Epidermal melanocyte (primary cell): ENCODE measurements around the gene HNRNPC.
A peak's percentile ranks its signal among the peaks of the same experiment; 100 is the strongest.
"Not testable (repeated sequence)": the region's sequence is repeated elsewhere in the genome, so short reads cannot be mapped to it uniquely, and the experiment has no call there.

Source experiments
- DNase-seq: peaks from one replicate; pipeline ENCODE4 v3.0.0; 2011; ENCODE audit warnings: low spot score; ENCODE audit not compliant: insufficient read length

HNRNPC gene

DNA sequence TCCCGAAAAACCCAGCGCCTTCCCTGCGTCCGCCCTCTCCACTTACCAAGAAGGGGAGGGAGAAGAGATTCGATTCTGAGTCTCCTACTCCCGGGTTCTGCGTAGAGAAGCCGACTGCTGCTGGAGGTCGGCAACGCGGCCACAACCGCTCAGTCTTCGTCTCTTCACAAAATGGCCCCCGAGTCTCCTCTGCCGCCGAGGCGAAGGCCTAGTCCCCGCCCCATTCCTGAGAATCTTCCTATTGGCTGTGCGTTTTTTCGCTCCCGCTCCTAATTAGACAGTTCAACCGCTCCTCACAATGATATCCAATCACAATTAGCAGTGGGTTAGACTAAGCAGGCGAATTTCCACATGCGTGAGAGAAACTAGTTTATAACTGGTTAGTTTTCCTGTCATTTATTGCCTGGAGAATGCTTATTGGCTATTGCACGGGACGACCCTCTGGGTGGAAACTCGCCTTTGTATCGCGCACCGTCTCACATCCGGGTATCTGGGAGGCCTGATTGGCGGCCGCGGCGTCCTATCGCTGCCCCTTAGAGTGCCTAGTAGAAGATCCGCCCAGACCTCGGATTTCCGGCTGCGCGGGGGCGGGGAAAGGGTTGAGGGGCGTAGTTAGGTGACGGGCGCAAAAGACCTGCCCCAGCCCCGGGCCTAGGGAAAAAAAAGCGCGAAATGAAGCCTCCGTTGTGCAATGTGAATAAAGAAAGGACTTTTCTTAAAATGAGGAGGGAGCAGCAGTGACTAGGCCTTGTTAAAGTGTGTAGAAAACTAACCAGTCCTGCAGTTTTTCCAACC, at the start of gene HNRNPC:
Gene HNRNPC (minus strand): TSS at position 191 of the 795 bp plus-strand sequence. CDS start 35,249 bp downstream, outside the sequence.
- peak; percentile 91 for DNase-seq

DNA sequence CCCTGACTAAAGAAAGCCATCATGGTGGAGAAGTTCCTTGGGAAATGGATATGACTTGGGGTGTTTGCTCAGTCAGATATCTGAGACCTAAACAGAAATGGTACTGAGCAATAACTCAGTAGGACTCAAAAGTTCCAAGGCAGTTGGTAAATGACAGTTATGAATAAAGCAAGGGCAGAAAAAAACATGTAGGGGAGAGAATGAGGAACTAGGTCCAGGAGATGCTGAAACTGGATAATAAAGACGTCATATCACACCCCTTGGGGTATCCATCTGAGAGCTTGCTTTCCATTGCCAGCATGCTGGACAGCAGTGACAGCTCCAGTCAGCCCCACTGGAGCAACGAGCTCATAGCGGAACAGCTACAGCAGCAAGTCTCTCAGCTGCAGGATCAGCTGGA, 48.2 kb upstream of the HNRNPC start:
- no peak for DNase-seq

DNA sequence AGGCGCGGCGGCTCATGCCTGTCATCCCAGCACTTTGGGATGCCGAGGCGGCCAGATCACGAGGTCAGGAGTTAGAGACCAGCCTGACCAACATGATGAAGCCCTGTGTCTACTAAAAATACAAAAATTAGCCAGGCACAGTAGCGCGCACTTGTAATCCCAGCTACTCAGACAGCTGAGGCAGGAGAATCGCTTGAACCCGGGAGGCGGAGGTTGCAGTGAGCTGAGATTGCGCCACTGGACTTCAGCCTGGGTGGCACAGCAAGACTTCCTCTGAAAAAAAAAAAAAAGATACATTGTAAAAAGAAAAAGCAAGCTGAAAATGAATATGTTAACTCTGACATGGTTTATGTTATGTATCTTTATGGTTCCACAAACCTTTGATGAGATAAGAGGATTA, 44.3 kb upstream of the HNRNPC start:
- DNase-seq: no peak

GRCh38 chr14:21311614-21312013, 42.4 kb upstream of the HNRNPC start:
- no peak for DNase-seq

DNA sequence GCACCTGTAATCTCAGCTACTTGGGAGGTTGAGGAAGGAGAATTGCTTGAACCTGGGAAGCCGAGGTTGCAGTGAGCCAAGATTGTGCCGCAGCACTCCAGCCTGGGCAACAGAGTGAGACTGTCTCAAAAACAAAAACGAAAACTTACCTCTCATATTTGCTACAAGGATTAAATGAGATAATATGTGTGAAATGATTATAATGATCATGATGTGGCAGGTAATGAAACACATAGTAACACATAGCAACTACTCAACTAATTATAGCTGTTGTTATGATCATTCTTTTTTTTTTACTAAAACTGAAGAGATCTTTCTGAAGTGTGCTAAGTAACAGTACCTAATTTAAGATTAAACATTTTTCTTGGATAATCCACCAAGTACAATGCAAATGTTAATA, 40.7 kb upstream of the HNRNPC start:
- DNase-seq: no peak

- no peak for DNase-seq
Observed at GRCh38 chr14:21309238-21309636, 40.0 kb upstream of the HNRNPC start.

DNA sequence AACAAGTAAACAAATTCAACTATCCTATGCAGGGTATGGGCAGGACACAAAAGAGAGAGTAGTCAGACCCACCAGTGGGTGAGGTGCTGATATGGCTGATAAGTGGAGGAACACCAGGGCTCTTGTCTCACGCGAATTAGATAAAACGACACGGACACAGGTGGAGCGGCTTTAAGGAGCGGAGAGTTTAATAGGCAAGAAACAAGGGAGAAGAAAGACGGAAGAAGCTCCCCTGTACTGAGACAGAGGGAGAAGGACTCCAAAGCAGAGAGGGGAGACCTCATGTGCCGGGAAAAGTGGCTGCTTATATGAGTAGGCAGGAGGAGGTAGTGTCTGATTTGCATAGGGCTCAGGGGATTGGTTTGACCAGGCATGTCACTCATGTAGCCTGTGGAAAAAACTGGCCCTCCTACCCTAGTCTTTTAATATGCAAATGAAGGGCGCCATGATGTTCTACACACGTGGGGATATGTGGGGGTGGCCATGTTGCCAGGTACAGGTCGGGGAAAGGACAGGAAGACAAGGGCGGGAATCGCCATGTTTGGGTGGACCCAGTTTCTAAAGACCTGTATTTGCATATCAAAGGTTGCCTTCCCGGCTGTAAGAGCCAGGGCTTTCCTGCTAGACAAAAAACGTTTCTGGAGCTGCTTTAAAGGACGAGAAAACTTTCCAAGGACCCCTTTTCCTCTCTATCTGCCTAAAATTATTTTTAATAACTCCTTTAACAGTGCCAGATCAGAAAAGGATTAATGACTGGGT, 39.4 kb upstream of the HNRNPC start:
- no peak for DNase-seq

GRCh38 chr14:21308132-21308478, 38.9 kb upstream of the HNRNPC start:
- no peak for DNase-seq

GRCh38 chr14:21307637-21308036, 38.4 kb upstream of the HNRNPC start:
- DNase-seq: no peak

DNA sequence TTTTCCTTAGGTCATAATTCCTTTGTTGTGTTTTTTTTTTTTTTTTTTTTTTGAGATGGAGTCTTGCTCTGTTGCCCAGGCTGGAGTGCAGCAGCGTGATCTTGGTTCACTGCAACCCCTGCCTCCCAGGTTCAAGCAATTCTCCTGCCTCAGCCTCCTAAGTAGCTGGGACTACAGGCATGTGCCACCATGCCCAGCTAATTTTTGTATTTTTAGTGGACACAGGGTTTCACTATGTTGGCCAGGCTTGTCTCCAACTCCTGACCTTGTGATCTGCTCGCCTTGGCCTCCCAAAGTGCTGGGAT, 33.5 kb upstream of the HNRNPC start:
- not testable (repeated sequence) for DNase-seq

DNA sequence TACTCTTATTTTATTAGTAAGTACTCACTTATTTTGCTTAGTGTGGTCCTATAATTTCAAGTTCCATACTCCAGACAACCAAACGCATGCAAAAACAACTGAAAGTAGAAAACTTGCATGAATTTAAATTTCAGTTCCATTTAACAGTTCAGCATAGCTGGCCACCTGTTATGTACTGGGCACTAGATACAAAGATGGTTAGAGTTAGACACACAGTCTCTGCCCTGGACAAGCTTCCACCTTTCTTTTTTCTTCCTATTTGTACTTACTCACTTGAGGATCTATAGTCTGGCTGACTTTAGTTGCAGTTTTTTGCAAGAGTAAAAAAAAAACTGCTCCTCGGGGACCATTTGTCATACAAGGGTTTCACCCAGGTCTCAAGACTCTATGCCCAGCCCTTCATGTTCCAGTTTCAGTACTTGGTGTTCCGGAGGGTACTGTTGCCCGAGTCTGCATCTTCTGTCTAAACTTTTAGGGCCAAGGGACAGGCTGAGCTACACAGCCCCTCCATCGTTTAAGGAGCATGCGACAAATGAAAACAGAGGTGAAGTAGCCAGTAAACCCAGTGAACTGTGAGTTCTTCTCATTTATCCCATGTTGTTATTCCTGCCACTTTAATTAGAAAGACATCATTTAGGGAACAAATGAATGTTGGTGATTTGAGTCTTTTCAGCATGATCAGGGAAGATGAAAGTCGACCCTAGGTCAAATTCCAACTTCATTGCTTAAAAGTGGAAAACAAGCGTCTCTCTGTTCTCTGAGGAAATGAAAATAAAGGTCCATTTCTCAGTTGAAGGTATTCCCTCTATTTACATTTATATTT, 33.0 kb upstream of the HNRNPC start:
- DNase-seq: no peak

- no peak for DNase-seq
Observed at GRCh38 chr14:21300892-21301291, 31.6 kb upstream of the HNRNPC start.

- DNase-seq: no peak
Observed at GRCh38 chr14:21299562-21300130, 30.4 kb upstream of the HNRNPC start.

DNA sequence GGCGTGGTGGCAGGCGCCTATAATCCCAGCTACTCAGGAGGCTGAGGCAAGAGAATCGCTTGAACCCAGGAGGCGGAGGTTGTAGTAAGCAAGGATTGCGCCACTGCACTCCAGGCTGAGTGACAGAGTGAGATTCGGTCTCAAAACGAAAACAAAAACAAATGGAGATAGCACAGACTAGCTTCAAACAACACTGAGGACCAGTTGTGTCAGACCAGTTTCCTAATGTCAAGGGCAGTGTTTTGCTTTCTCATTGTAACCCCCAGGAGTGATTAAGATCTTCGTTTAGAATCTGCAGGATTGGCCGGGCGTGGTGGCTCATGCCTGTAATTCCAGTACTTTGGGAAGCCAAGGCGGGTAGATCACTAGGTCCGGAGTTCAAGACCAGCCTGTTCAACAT, 29.1 kb upstream of the HNRNPC start:
- DNase-seq: no peak

- DNase-seq: not testable (repeated sequence)
Observed at GRCh38 chr14:21294026-21294425, 24.8 kb upstream of the HNRNPC start.

DNA sequence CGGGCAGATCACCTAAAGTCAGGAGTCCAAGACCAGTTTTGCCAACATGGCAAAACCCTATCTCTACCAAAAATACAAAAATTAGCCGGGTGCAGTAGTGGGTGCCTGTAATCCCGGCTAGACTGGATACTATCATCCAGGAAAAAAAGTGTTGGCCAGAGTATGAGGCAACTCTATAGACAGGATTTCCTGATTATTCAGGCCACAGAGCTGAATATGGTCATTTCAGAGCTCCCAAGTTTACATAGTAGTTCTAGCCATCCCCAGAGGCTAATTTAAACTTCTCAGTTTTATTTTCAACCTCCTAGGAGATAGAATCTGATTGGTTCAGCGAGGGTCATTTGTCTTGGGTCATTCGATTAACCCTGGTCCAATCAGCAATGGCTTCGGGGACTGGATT, 17.9 kb upstream of the HNRNPC start:
- DNase-seq: no peak

DNA sequence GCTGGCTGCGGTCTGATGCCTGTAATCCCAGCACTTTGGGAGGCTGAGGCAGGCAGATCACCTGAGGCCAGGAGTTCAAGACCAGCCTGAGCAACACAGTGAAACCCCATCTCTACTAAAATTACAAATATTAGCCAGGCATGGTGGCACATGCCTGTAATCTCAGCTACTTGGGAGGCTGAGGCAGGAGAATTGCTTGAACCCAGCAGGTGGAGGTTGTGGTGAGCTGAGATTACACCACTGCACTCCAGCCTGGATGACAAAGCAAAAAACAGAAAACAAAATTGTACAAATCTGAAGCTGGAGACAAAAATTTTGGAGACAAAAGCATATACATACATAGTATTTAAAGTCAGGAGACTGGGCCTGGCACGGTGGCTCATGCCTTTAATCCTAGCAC, 17.3 kb upstream of the HNRNPC start:
- not testable (repeated sequence) for DNase-seq

DNA sequence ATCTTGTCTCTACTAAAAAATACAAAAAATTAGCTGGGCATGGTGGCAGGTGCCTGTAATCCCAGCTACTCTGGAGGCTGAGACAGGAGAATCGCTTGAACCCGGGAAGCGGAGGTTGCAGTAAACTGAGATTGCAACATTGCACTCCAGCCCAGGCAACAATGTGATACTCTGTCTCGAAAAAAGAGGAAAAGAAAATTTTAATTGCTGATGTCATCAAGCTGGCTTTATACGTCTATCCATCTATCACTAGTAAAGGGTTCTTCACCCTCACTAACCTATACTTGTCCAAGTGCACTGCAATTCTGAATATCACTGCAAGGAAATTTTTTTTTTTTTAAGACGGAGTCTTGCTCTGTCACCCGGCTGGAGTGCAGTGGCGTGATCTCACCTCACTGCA, 12.7 kb upstream of the HNRNPC start:
- DNase-seq: not testable (repeated sequence)

DNA sequence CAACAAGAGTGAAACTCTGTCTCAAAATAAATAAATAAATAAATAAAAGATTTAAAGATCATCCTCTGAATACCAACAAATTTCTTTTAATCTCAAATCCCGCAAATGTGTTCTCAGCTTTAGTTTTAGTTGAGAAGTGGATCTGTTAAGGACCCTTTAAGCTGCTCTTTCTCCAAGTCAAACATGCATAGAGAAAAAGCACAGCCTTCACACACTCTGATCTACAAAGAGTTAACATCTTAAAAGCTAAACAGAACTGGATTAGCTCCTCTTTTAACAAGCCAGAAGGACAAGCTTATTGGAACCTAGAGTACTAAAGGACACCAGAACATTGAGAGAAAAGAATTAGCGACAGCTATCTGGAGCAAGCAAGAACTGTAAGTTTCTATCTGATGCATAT, 10.5 kb upstream of the HNRNPC start, which contains the start of gene RPGRIP1:
Gene RPGRIP1 (plus strand): TSS at position 301 of the 400 bp plus-strand sequence. CDS start 7,894 bp downstream, outside the sequence.
- DNase-seq: no peak

DNA sequence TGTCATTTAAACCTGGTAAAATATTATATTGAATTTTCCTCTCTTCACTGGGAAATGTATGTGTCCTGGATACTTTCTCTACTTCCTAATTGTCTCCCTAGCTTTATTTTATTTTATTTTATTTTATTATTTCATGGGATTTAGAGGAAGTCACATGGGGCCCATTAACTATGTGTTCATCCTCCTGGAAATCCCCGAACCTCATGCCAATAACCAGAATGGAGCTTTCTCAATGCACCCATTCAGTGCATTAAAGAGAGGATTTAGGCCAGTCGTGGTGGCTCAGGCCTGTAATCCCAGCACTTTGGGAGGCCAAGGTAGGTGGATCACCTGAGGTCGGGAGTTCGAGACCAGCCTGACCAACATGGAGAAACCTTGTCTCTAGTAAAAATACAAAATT, 9.4 kb upstream of the HNRNPC start:
- DNase-seq: no peak

- no peak for DNase-seq
Observed at GRCh38 chr14:21275261-21275858, 6.1 kb upstream of the HNRNPC start.
